H1 (cell line): Measurements from ENCODE around the gene POMP. TPM values are rescaled to one million over a fixed set of nuclear protein-coding genes. Genes with fewer than 3 reads are reported as not detected.

Experiments
- CTCF ChIA-PET: fragments of 300-600 bp; sonication (Branson Sonifier 250); formaldehyde crosslinking; loops from one replicate; lab custom pipeline; 2021; ENCODE audit not compliant: partially characterized antibody; lab: Charles Lee
- POLR2A ChIA-PET: fragments of 300-600 bp; sonication (Branson Sonifier 250); formaldehyde crosslinking; loops from one replicate; lab custom pipeline; 2021; ENCODE audit warnings: inconsistent platforms; ENCODE audit not compliant: partially characterized antibody; lab: Charles Lee
- DNase-seq, 2 experiments: peaks; one replicate each; pipeline versions ENCODE4 v3.0.0 to v3.0.0-alpha.2; 2010 to 2022; ENCODE audit warnings: low spot score in 2 of 2, low read depth in 1 of 2, mixed read lengths in 1 of 2
- FAIRE-seq: peaks from 2 replicates; lab custom pipeline; 2011; peaks lifted over from hg19 to GRCh38; lab: Jason Lieb, UNC
- H2AFZ ChIP-seq: 2 replicates; pipeline ENCODE4 v1.8.1; 2012; ENCODE audit warnings: low read length, inconsistent platforms
- H2AK5ac ChIP-seq: 2 replicates; pipeline ENCODE4 v1.6.1; 2013; ENCODE audit warnings: low read depth, low read length
- H2BK120ac ChIP-seq: replicated peaks from 2 replicates; pipeline ENCODE3; 2013; ENCODE audit warnings: low read depth, low read length, inconsistent platforms
- H2BK12ac ChIP-seq: 2 replicates; pipeline ENCODE4 v1.6.1; 2013; ENCODE audit warnings: low read depth, low read length
- H2BK15ac ChIP-seq: 2 replicates; pipeline ENCODE4 v1.6.1; 2013; ENCODE audit warnings: low read length
- H2BK20ac ChIP-seq: 2 replicates; pipeline ENCODE4 v1.6.1; 2013; ENCODE audit warnings: low read length
- H2BK5ac ChIP-seq: 2 replicates; pipeline ENCODE4 v1.6.1; 2013; ENCODE audit warnings: low read depth, low read length
- H3K14ac ChIP-seq: 2 replicates; pipeline ENCODE4 v1.6.1; 2013; ENCODE audit warnings: inconsistent platforms; ENCODE audit not compliant: insufficient read length
- H3K18ac ChIP-seq: 2 replicates; pipeline ENCODE4 v1.6.1; 2013; ENCODE audit warnings: low read length; ENCODE audit errors: extremely low read depth
- H3K23ac ChIP-seq: 2 replicates; pipeline ENCODE4 v1.6.1; 2013; ENCODE audit warnings: inconsistent platforms; ENCODE audit not compliant: insufficient read length
- H3K23me2 ChIP-seq: 2 replicates; pipeline ENCODE4 v1.6.1; 2013; ENCODE audit warnings: low read depth, low read length
- H3K27ac ChIP-seq: 2 replicates; pipeline ENCODE4 v1.6.1; 2011; ENCODE audit warnings: low read depth, low read length, inconsistent platforms
- H3K27me3 ChIP-seq, 4 experiments: replicated peaks in 1 of 4; 1 replicate in 1 of 4; 2 replicates in 3 of 4; pipeline versions ENCODE4 v1.6.1 to v1.8.1; 2011 to 2013; ENCODE audit warnings: low read length in 3 of 4, mild to moderate bottlenecking in 3 of 4, inconsistent platforms in 2 of 4, mixed read lengths in 2 of 4, moderate library complexity in 1 of 4; ENCODE audit not compliant: control insufficient read depth in 3 of 4, insufficient read depth in 3 of 4; ENCODE audit errors: extremely low read depth in 1 of 4
- H3K36me3 ChIP-seq, 4 experiments: 2 replicates each; pipeline versions ENCODE4 v1.6.1 to v1.8.1; 2011 to 2013; ENCODE audit warnings: mild to moderate bottlenecking in 4 of 4, low read length in 3 of 4, moderate library complexity in 2 of 4, control low read depth in 1 of 4, inconsistent platforms in 1 of 4; ENCODE audit not compliant: insufficient read depth in 4 of 4, control insufficient read depth in 2 of 4
- H3K4ac ChIP-seq: replicated peaks from 2 replicates; pipeline ENCODE3; 2013; ENCODE audit warnings: low read length, low read depth, mixed read lengths, inconsistent platforms; ENCODE audit not compliant: insufficient read length
- H3K4me1 ChIP-seq, 4 experiments: replicated peaks in 1 of 4; 1 replicate in 1 of 4; 2 replicates in 3 of 4; pipeline versions ENCODE4 v1.6.1 to v1.8.1; 2011 to 2013; ENCODE audit warnings: low read length in 3 of 4, inconsistent platforms in 2 of 4, mixed read lengths in 1 of 4; ENCODE audit not compliant: insufficient read depth in 4 of 4, control insufficient read depth in 3 of 4
- H3K4me2 ChIP-seq, 2 experiments: 2 replicates each; pipeline versions ENCODE4 v1.6.1 to v1.8.1; 2011 to 2013; ENCODE audit warnings: low read depth in 2 of 2, low read length in 2 of 2, control low read depth in 1 of 2, inconsistent platforms in 1 of 2, mild to moderate bottlenecking in 1 of 2; ENCODE audit not compliant: insufficient read depth in 1 of 2
- H3K4me3 ChIP-seq, 4 experiments: fragments of 200-600, 300-600 bp in 1 of 4; sonication (generic), shearing (Covaris generic), sonication (Bioruptor Twin) in 1 of 4; 2 replicates each; pipeline versions ENCODE4 v1.5.1 to v1.8.1; 2011 to 2016; ENCODE audit warnings: low read length in 4 of 4, low read depth in 3 of 4, control low read depth in 2 of 4, inconsistent platforms in 2 of 4, mild to moderate bottlenecking in 2 of 4, mixed read lengths in 1 of 4, moderate library complexity in 1 of 4; ENCODE audit not compliant: insufficient read depth in 2 of 4; ENCODE audit errors: extremely low read depth in 1 of 4
- H3K56ac ChIP-seq: replicated peaks from 2 replicates; pipeline ENCODE3; 2013; ENCODE audit warnings: low read depth, mild to moderate bottlenecking, mixed read lengths, low read length, inconsistent platforms; ENCODE audit not compliant: insufficient read length
- H3K79me1 ChIP-seq: 2 replicates; pipeline ENCODE4 v1.6.1; 2013; ENCODE audit warnings: low read depth, low read length, control low read depth
- H3K79me2 ChIP-seq, 2 experiments: 2 replicates each; pipeline versions ENCODE4 v1.6.1 to v1.8.1; 2012 to 2013; ENCODE audit warnings: low read length in 2 of 2, mild to moderate bottlenecking in 2 of 2, inconsistent platforms in 1 of 2; ENCODE audit not compliant: insufficient read depth in 2 of 2, control insufficient read depth in 1 of 2
- H3K9ac ChIP-seq, 4 experiments: replicated peaks in 1 of 4; 1 replicate in 1 of 4; 2 replicates in 3 of 4; pipeline versions ENCODE4 v1.6.1 to v1.8.1; 2011 to 2013; ENCODE audit warnings: low read depth in 3 of 4, low read length in 3 of 4, control low read depth in 2 of 4, mild to moderate bottlenecking in 2 of 4, moderate library complexity in 2 of 4, inconsistent platforms in 1 of 4; ENCODE audit errors: extremely low read depth in 1 of 4
- H3K9me3 ChIP-seq, 2 experiments: 2 replicates each; pipeline versions ENCODE4 v1.6.1 to v1.8.1; 2012 to 2013; ENCODE audit warnings: mild to moderate bottlenecking in 2 of 2, moderate library complexity in 2 of 2, control low read depth in 1 of 2, inconsistent platforms in 1 of 2, low read depth in 1 of 2, low read length in 1 of 2, mixed read lengths in 1 of 2; ENCODE audit not compliant: insufficient read depth in 2 of 2
- H4K20me1 ChIP-seq, 2 experiments: replicated peaks in 1 of 2; 2 replicates each; pipeline versions ENCODE3 to v1.8.1; 2011 to 2013; ENCODE audit warnings: inconsistent platforms in 2 of 2, low read length in 2 of 2, mild to moderate bottlenecking in 1 of 2; ENCODE audit not compliant: insufficient read depth in 2 of 2, control insufficient read depth in 1 of 2
- H4K5ac ChIP-seq: 2 replicates; pipeline ENCODE4 v1.6.1; 2013; ENCODE audit warnings: low read length, low read depth, mixed read lengths, inconsistent platforms; ENCODE audit not compliant: insufficient read length
- H4K8ac ChIP-seq: 2 replicates; pipeline ENCODE4 v1.8.0; 2013; ENCODE audit warnings: mild to moderate bottlenecking, moderate library complexity, low read length, inconsistent platforms; ENCODE audit not compliant: insufficient read depth; ENCODE audit errors: extremely low read depth
- H4K91ac ChIP-seq: replicated peaks from 2 replicates; pipeline ENCODE3; 2013; ENCODE audit warnings: low read length, mixed read lengths, inconsistent platforms; ENCODE audit not compliant: insufficient read length
- BACH1 ChIP-seq: IDR thresholded peaks from 2 replicates; pipeline ENCODE4 v1.6.1; 2012; ENCODE audit warnings: low read length, improper control_type of control experiment
- CEBPB ChIP-seq: IDR thresholded peaks from 2 replicates; pipeline ENCODE4 v1.6.1; 2012; ENCODE audit warnings: low read depth, low read length
- CHD2 ChIP-seq: IDR thresholded peaks from 2 replicates; pipeline ENCODE4 v1.6.1; 2012; ENCODE audit warnings: low read length, improper control_type of control experiment
- FOSL1 ChIP-seq: IDR thresholded peaks from 2 replicates; pipeline ENCODE4 v1.6.1; 2011; ENCODE audit warnings: mild to moderate bottlenecking, low read depth, low read length, moderate library complexity; ENCODE audit not compliant: insufficient read depth
- KDM4A ChIP-seq: IDR thresholded peaks from one replicate; pipeline ENCODE4 v1.7.1; 2012; ENCODE audit warnings: low read depth, mild to moderate bottlenecking, moderate library complexity, low read length, inconsistent platforms; ENCODE audit not compliant: severe bottlenecking
- MAFK ChIP-seq: IDR thresholded peaks from 2 replicates; pipeline ENCODE4 v1.6.1; 2012; ENCODE audit warnings: low read depth, mild to moderate bottlenecking, improper control_type of control experiment, low read length
- NRF1 ChIP-seq: IDR thresholded peaks from 2 replicates; pipeline ENCODE4 v1.6.1; 2011; ENCODE audit warnings: mild to moderate bottlenecking, low read depth, low read length, improper control_type of control experiment
- RNF2 ChIP-seq: fragments of 200-900, 300-1000 bp; sonication (generic); IDR thresholded peaks from 2 replicates; pipeline ENCODE4 v1.7.1; 2016; ENCODE audit warnings: borderline replicate concordance, low read depth, mild to moderate bottlenecking, antibody characterized with exemption, low read length; ENCODE audit not compliant: poor library complexity, severe bottlenecking; ENCODE audit errors: missing control alignments
- RXRA ChIP-seq: IDR thresholded peaks from 2 replicates; pipeline ENCODE4 v1.6.1; 2011; ENCODE audit warnings: low read depth, mild to moderate bottlenecking, low read length, moderate library complexity; ENCODE audit not compliant: insufficient read depth
- SAP30 ChIP-seq: fragments of 300-600 bp; sonication (generic); IDR thresholded peaks from 2 replicates; pipeline ENCODE4 v1.7.1; 2012; ENCODE audit warnings: low read length, moderate library complexity, mild to moderate bottlenecking, inconsistent platforms; ENCODE audit not compliant: insufficient read depth, insufficient replicate concordance
- TEAD4 ChIP-seq: IDR thresholded peaks from 2 replicates; pipeline ENCODE4 v1.6.1; 2012; ENCODE audit warnings: low read depth, low read length, inconsistent platforms, mixed read lengths
- WGBS, 2 experiments: shearing (Covaris generic) in 1 of 2; methylation state at CpG; one replicate each; pipeline versions ENCODE4 v1.1.6 to v1.1.7; 2013 to 2015; ENCODE audit warnings: low lambda C conversion rate in 2 of 2, mixed read lengths in 2 of 2, inconsistent platforms in 1 of 2, low coverage in 1 of 2, missing lambda C conversion rate in 1 of 2; ENCODE audit not compliant: insufficient replicate concordance in 2 of 2, insufficient coverage in 1 of 2, insufficient read length in 1 of 2; ENCODE audit errors: extremely low coverage in 1 of 2, missing lambda C conversion rate in 1 of 2; 5-methylcytosine and 5-hydroxymethylcytosine counted together
- polyA plus RNA-seq, 7 experiments: library from polyadenylated mRNA; depleted of rRNA in 3 of 7; stranded (reverse) in 5 of 7; unstranded in 2 of 7; fragments of >200 nt in 5 of 7; fragments of 200-250 nt in 2 of 7; gene quantifications; 1 replicate in 5 of 7; 2 replicates in 1 of 7; 4 replicates in 1 of 7; pipeline versions ENCODE4 v1.2.1 to v1.2.3, GENCODE V29; 2011 to 2013; ENCODE audit warnings: missing spikeins in 2 of 7, mixed read lengths in 2 of 7
- total RNA-seq: library from RNA; stranded (reverse); fragmentation: NEBNext Ultra II Directional; extraction: Animal tissue kit (Norgen Biotek cat#: 25700); gene quantifications from 2 replicates; pipeline ENCODE4 v1.2.1, GENCODE V29; 2021

The POMP gene
- total and polyA plus RNA-seq, 2 of the 8 experiments (the other 6 are each of a cell fraction or from before 2014, with no cell fraction given), result 38.4 to 115 TPM

DNA sequence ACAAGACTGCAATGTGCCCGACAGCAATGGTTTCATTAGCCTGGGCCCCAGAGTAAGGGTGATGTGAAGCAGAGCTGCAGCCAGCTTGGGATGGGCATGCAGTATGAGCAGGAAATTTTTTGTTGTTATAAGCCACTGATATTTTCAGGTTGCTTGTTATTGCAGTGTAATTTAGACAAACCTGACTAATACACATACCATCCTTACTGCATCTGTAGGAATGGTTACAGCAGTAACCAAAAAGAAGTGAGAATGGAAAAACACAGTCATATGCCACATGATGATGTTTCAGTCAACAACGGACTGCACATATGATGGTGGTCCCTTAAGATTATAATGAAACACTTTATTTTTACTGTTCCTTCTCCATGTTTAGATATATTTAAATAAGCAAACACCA, 8.6 kb upstream of the POMP start:
- no peaks in the 10 kb centered on the region for H3K79me2 ChIP-seq
- no peak overlapping the region for H3K14ac ChIP-seq
- no peak overlapping the region for H2BK20ac ChIP-seq
- H2AFZ ChIP-seq, result no peak overlapping the region
- no peak overlapping the region for H4K5ac ChIP-seq
- no peaks in the 10 kb centered on the region for H4K20me1 ChIP-seq
- CTCF ChIA-PET, result no interaction called here
- no peak overlapping the region for H3K27ac ChIP-seq
- 87% methylated on average over 2 of the region's 2 CpGs; no CpG with 5 or more reads in 1 of the 2 experiments for WGBS, 2 experiments
- H2AK5ac ChIP-seq, result no peak overlapping the region
- POLR2A ChIA-PET, result interaction anchor here (0.6 kb wide), 1 partner anchor 135 kb away, joined by 3 read pairs; no protein-coding TSS in a partner anchor
- H3K4me1 ChIP-seq, result no peaks in the 10 kb centered on the region
- no peak overlapping the region for H3K23ac ChIP-seq
- H3K18ac ChIP-seq, result no peak overlapping the region
- H3K79me1 ChIP-seq, result no peaks in the 10 kb centered on the region
- no peak overlapping the region for H2BK120ac ChIP-seq
- H2BK5ac ChIP-seq, result no peak overlapping the region
- no peaks in the 10 kb centered on the region for H3K27me3 ChIP-seq
- H4K8ac ChIP-seq, result no peak overlapping the region
- H3K36me3 ChIP-seq, result no peaks in the 10 kb centered on the region; a peak in 1 of 8 replicates
- no peak overlapping the region for H4K91ac ChIP-seq
- H3K4me2 ChIP-seq, result no peak overlapping the region
- no peak overlapping the region for H3K4ac ChIP-seq
- H3K23me2 ChIP-seq, result no peaks in the 10 kb centered on the region
- no peak overlapping the region for H3K4me3 ChIP-seq
- H3K9me3 ChIP-seq, result no peaks in the 10 kb centered on the region
- DNase-seq (no peak), FAIRE-seq (no peak)
- no peak overlapping the region for H3K9ac ChIP-seq
- no peak for TF ChIP-seq FOSL1
- TF ChIP-seq TEAD4, result no peak
- TF ChIP-seq NRF1, result no peak
- no peak for TF ChIP-seq RXRA
- no peak for TF ChIP-seq CEBPB
- TF ChIP-seq SAP30, result no peak
- no peak for TF ChIP-seq BACH1
- no peak for TF ChIP-seq MAFK
- no peak for TF ChIP-seq CHD2
- TF ChIP-seq RNF2, result no peak
- no peak for TF ChIP-seq KDM4A
- no peak overlapping the region for H3K56ac ChIP-seq
- no peak overlapping the region for H2BK15ac ChIP-seq
- no peak overlapping the region for H2BK12ac ChIP-seq
